HK-2 (cell line): Measurements from ENCODE around the gene EMC9.

Experiments
- DNase-seq: peaks from one replicate; pipeline ENCODE4 v3.0.0-alpha.2; 2018; ENCODE audit not compliant: unreplicated experiment

The EMC9 gene

DNA sequence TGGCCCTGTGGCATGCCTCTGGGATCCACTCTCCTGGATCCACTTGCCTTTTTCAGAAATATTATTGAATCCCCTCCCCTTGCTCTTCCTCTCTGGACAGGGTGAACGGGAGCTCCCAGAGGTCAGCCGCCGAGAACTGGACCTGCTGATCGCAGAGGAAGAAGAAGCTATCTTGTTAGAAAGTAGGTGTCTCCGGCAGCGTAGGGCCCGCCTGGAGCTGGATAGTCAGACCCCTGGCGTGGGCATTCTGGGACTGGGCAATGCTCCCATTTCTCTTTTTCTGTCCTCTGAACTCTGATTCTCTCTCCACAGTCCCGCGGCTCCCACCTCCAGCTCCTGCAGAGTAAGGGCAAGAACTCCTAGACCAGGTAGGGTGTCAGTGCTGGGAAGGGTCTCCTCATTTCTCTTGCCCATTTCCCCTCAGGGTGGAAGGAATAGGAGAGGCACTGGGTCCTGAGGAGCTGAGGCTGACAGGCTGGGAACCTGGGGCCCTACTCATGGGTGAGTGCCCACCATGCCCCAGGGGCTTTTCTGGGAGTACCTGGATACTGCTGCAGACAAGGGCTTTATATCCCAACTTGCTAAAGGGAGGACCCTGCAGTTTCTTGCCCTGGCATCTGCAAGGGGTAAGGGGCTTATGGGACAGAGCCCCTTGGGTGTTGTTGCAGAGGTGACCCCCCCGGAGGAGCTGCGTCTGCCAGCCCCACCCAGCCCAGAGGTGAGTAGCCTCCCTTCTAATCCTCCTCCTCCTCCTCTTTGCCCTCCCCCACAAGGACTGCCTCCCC lies 35.8 kb upstream of the EMC9 start:
- DNase-seq: no peak

DNA sequence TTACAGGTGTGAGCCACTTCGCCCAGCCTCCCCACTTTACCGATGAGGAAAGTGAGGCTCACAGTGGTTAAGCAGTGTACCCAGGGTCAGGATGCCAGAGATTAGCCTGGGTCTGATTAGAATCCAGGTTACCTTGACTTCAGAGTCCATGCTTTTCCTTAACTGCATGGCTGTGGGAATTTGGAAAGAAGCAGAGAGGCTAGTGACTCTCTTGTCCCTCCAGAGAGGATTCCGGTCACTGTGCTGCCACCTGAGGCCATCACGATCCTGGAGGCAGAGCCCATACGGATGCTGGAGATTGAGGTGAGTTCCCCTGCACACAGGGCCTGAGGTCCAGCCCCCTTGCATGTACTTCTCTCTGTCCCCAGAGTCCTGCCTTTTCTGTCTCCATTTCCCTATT lies 35.2 kb upstream of the EMC9 start:
- no peak for DNase-seq

GRCh38 chr14:24172871-24173281 lies 31.5 kb upstream of the EMC9 start:
- DNase-seq: no peak

DNA sequence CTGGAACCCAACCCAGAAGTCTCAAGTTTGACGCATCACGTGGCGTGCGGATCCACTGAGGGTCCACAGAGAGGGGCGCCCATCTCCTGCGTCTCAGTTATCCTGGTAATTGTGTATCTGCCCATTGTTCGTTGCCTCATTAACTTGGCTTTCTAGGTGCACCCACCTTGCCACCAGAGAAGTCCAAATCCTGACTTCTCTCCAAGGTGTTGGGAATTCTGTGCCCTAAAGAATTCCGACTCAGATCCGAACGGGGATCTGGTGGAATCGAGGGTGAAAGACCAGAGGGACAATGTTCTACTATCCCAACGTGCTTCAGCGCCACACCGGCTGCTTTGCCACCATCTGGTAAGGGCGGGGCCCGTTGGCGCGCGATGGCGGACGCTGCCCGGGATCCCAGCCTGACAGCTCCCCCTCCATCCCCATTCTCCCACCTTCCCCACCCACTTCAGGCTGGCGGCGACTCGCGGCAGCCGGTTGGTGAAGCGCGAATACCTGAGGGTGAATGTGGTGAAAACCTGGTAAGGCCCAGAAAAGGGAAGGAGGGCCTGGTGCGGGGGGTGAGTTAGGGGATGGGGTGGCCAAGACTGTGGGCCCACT lies 31.0 kb upstream of the EMC9 start:
- no peak for DNase-seq

- DNase-seq: no peak
Observed at GRCh38 chr14:24171422-24172260, 30.2 kb upstream of the EMC9 start, which contains the start of gene REC8. TSS of gene REC8 (plus strand) at chr14:24172080. CDS start at chr14:24172553, 473 bp downstream.

DNA sequence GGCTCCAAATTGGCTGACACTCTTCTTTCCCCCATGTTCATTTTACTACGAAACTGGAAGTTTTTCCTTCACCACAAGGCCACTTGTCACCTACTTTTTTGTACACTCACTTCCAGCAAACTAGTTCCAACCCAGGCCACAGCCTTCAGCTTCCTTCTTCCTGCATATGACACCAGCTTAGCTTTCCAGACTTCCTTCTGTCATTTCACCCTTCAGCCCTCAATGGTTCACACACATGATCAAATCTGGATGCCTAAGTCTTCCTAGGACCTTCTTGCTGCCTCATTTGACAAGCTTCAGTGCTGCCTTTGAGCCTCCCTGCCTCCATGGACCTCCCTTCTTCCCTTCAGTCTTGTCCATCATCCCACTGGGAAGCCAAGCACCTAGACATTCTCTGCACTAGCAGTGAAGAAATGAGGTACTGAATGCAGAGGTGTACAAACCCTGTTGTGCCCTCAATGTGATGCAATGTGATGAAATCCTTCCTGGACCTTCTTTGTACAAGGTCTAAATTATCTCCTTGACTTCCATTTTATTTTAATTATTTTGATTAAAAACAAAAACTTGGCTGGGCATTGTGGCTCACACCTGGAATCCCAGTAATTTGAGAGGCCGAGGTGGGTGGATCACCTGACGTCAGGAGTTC lies 26.2 kb upstream of the EMC9 start:
- DNase-seq: no peak

GRCh38 chr14:24165785-24166184 lies 24.4 kb upstream of the EMC9 start:
- DNase-seq: no peak

GRCh38 chr14:24164518-24164991 lies 23.2 kb upstream of the EMC9 start:
- DNase-seq: no peak

DNA sequence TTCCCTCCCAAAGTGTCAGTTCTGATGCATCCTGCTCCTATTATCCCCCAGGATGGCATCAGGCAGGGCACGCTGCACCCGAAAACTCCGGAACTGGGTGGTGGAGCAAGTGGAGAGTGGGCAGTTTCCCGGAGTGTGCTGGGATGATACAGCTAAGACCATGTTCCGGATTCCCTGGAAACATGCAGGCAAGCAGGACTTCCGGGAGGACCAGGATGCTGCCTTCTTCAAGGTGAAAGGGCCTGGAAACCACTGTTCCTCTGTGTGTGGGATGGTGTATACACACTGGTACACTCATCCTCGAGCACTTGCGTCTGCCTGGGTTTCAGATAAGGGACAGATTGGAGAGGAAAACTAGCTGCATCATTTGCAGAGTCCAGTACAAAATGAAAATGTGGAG lies 20.7 kb upstream of the EMC9 start:
- DNase-seq: no peak

DNA sequence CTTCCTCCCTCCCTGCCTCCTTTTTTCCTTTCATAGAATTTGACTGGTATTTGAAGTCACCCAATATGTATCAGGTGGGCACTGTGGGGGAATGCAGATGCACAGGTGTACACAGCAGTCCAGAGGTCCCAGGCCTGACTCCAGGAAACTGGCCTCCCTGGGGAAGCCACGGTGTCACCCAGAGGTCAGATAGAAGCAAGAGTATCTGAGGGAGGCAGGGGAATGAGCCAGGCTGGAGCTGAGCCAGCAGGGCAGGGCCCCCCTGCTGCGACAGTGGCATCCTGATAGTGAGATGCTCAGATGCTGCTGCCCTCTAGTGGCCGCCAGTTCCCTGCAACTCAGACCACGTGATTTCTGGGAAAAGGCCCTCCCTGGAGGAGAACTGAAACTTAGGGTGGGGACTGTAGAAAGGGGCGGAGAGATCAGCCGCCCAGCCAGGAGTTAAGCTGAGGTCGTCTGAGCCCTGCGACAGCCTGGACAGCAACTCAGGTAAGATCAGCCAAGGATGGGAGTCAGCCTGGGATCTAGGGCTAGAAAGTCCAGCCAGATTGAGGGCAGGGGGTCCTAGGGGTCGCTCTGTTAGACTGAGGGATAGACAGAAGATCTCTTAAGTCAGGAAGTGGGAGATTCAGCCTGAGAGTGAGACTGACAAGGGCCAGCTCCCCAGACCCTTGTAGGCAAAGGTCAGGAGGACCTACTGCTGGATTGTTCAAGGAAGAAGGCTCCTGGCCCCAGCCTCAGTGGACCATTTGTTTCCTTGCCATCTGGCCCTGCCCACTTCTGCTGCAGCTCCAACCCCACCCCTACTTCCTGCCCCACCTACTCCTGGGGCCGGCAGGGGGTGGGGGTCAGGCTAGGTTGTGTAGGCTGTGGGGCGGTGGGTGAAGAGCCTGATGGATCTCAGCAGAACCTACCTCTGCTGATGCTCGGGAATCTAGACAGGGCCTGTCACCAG lies 19.7 kb upstream of the EMC9 start, which contains the start of gene IRF9:
Gene IRF9 (plus strand): TSS at position 416 of the 955 bp plus-strand sequence. CDS start 880 bp downstream, outside the sequence.
- DNase-seq: peak; percentile 98

DNA sequence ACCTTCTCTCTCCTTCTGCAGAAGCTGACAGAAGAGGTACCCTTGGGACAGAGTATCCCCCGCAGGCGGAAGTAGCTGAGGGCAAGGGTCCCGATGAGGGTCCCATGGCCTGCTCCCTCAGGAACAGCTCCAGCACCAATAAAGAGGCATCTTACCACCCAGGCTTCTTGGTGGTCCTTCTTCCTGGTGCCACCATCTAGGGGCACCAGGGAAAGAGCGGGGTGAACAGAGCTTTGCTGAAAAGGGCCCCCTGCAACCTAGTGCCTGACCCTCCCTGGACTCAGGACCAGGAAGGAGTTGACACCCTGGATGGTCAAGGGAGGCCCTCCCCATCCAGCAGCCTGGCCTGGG lies 19.1 kb upstream of the EMC9 start:
- DNase-seq: no peak

DNA sequence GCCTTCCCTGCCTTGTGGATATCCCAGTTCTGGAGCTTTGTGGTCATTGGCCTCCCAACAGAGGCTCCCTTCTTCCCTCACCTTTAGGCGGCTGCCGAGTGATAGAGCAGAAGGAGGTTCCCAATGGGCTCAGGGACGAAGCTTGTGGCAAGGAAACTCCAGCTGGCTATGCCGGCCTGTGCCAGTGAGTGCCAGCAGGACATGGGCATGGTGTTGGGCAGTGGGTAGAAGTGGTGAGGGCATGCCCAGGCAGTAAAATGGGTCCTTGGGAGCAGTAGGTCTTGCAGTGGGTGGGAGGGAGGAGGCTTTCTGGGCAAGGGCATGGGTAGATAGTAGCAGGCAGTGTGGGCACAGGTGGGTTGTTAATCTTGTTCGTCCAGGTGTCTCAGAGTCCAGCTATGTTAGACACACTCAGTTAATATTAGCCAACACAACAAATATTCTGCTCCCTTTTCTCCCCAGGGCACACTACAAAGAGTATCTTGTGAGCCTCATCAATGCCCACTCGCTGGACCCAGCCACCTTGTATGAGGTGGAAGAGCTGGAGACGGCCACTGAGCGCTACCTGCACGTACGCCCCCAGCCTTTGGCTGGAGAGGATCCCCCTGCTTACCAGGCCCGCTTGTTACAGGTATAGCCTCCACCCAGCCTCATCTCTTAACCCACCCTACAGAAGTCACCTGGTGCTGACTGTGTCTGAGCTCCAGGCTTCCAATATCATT lies 18.5 kb upstream of the EMC9 start:
- no peak for DNase-seq

- no peak for DNase-seq
Observed at GRCh38 chr14:24157331-24157730, 15.9 kb upstream of the EMC9 start.

DNA sequence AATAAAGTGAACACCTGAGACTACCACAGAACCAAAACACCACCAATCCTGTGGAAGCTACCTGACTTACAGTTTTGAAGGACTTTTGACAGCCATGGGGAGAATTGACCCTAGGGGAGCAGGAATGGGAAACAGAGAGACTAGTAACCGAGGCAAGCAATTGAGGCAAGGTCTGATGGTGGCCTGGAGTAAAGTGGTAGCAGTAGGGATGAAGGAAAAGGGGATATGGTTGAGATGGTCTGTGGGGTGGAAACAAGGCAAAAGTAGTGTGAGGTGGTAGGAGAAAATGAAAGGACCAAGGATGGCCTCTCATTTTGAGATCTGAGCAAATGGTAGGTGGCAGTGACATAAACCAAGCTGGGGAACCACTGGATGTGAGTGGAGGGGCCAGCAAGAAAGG lies 15.4 kb upstream of the EMC9 start:
- no peak for DNase-seq

DNA sequence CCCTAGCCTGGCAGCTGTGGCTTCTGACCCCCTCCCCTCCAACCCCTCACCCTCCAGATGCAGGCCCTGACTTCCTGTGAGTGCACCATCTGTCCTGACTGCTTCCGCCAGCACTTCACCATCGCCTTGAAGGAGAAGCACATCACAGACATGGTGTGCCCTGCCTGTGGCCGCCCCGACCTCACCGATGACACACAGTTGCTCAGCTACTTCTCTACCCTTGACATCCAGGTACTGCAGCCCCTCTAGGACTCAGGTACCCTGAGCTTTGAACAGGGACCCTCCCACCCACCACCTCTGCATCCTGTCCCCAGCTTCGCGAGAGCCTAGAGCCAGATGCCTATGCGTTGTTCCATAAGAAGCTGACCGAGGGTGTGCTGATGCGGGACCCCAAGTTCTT lies 13.7 kb upstream of the EMC9 start:
- no peak for DNase-seq

- no peak for DNase-seq
Observed at GRCh38 chr14:24151404-24152080, 10.2 kb upstream of the EMC9 start.

DNA sequence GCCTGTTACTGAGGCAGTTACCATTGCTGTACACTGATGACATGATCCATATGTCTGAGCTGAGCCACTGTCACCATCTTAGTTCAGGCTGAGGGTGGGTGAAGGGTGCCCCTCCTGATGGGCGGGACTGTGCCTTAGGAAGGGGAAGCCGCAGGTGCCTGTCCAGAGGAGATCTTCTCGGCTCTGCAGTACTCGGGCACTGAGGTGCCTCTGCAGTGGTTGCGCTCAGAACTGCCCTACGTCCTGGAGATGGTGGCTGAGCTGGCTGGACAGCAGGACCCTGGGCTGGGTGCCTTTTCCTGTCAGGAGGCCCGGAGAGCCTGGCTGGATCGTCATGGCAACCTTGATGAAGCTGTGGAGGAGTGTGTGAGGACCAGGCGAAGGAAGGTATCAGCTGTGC lies 9.6 kb upstream of the EMC9 start:
- no peak for DNase-seq

DNA sequence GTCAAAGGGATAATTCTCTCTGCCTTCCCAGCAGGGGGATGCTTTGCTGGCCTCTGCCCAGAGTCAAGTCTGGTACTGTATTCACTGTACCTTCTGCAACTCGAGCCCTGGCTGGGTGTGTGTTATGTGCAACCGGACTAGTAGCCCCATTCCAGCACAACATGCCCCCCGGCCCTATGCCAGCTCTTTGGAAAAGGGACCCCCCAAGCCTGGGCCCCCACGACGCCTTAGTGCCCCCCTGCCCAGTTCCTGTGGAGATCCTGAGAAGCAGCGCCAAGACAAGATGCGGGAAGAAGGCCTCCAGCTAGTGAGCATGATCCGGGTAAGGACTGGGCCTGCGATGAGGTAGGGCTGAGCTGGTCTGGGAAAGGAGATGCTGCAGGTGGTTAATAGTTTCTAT lies 9.2 kb upstream of the EMC9 start:
- no peak for DNase-seq

GRCh38 chr14:24150061-24150460 lies 8.7 kb upstream of the EMC9 start:
- no peak for DNase-seq
